C4-2B (cell line): ENCODE measurements around the gene TLDC2.

ENCODE experiments used
- H3K27ac ChIP-seq: fragments of 450-650 bp; 2 replicates; pipeline ENCODE4 v1.5.1; 2017
- ZFX ChIP-seq: fragments of 450-650 bp; IDR thresholded peaks from 2 replicates; pipeline ENCODE4 v1.6.1; 2017
- TF ChIP-seq, protein P1 (sequence below): fragments of 450-650 bp; conservative IDR thresholded peaks from 2 replicates; pipeline ENCODE4 v1.5.1; 2017; ENCODE audit warnings: mild to moderate bottlenecking

TLDC2 gene

GRCh38 chr20:36860339-36860738 lies 15.6 kb upstream of the TLDC2 start:
- no peak overlapping the region for H3K27ac ChIP-seq
- TF ChIP-seq, protein P1, sequence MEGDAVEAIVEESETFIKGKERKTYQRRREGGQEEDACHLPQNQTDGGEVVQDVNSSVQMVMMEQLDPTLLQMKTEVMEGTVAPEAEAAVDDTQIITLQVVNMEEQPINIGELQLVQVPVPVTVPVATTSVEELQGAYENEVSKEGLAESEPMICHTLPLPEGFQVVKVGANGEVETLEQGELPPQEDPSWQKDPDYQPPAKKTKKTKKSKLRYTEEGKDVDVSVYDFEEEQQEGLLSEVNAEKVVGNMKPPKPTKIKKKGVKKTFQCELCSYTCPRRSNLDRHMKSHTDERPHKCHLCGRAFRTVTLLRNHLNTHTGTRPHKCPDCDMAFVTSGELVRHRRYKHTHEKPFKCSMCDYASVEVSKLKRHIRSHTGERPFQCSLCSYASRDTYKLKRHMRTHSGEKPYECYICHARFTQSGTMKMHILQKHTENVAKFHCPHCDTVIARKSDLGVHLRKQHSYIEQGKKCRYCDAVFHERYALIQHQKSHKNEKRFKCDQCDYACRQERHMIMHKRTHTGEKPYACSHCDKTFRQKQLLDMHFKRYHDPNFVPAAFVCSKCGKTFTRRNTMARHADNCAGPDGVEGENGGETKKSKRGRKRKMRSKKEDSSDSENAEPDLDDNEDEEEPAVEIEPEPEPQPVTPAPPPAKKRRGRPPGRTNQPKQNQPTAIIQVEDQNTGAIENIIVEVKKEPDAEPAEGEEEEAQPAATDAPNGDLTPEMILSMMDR = no peak
- TF ChIP-seq ZFX = no peak

- H3K27ac ChIP-seq = peak overlapping the region; percentile 89
Observed at GRCh38 chr20:36860811-36861624, 14.9 kb upstream of the TLDC2 start.

GRCh38 chr20:36861625-36861874 lies 14.4 kb upstream of the TLDC2 start:
- peak overlapping the region; percentile 89 for H3K27ac ChIP-seq
- TF ChIP-seq ZFX = no peak
- TF ChIP-seq, protein P1 = no peak

More at GRCh38 chr20:36860811-36861624, 14.9 kb upstream of the TLDC2 start:
- TF ChIP-seq, protein P1 = no peak
- TF ChIP-seq ZFX = no peak

GRCh38 chr20:36861875-36862801 lies 13.8 kb upstream of the TLDC2 start:
- H3K27ac ChIP-seq = peak overlapping the region; percentile 89
- no peak for TF ChIP-seq ZFX

GRCh38 chr20:36862857-36863668 lies 12.9 kb upstream of the TLDC2 start:
- TF ChIP-seq, protein P1 = no peak
- TF ChIP-seq ZFX = peak; percentile 90
- H3K27ac ChIP-seq = peak overlapping the region; percentile 89

DNA sequence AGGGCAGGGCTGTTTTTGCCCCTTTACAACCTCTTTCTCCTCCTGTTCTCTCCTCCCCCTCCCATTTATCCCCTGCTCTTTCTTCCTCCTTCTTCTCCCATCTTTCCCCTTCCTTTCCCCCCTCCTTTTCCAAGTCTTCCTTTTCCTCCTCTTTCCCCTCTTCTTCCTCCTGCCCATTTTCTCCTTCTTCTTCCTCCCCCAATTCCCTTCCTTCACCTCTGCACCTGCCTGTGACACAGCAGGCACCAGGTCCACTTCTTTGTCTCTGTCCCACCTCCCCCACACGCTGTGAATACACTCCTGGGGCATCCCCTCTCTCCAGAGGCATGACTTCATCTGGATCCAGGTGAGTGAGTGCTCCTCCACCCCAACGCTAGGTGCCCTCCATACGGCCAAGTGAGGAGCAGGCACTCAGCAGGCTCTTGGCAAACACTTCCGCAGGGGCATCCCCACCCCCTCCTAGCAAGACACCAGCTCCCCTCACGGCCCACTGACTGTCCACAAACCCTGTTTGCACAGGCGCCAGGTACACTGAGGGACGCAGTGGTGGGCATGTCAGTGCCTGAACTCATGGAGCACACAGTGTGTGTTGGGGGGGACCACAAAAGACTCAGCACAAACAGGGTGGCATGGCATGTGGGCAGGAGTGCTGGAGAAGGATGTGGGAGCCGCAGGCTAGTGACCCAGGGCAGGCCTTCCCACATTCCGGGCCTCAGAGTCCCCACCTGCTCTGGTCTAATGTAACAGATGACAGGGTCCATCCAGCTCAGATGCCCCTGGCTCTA lies 10.7 kb upstream of the TLDC2 start:
- peak overlapping the region; percentile 89; the same call in 1 of the 2 replicates for H3K27ac ChIP-seq
- no peak for TF ChIP-seq ZFX
- TF ChIP-seq, protein P1 = no peak

GRCh38 chr20:36865861-36866149 lies 10.1 kb upstream of the TLDC2 start:
- TF ChIP-seq ZFX = no peak
- TF ChIP-seq, protein P1 = no peak
- H3K27ac ChIP-seq = no peak overlapping the region
